Cardiac fibroblast (primary cell): ENCODE measurements around the gene PTTG1IP.

ENCODE experiments used
- DNase-seq, 2 donors: peaks; one replicate each; pipeline versions ENCODE4 v3.0.0 to v3.0.0-alpha.2; 2010; ENCODE audit warnings: low read depth in 2 of 2
- H3K4me3 ChIP-seq, 2 donors: replicated peaks in 1 of 2; 1 replicate in 1 of 2; 2 replicates in 1 of 2; pipeline ENCODE4 v1.5.1; 2011; ENCODE audit warnings: low read depth in 2 of 2, low read length in 2 of 2, mild to moderate bottlenecking in 2 of 2, moderate library complexity in 1 of 2
- TF ChIP-seq, protein P1 (sequence below): IDR thresholded peaks from one replicate; pipeline ENCODE4 v1.5.1; 2011; ENCODE audit warnings: low read depth, mild to moderate bottlenecking, low read length, inconsistent platforms

The PTTG1IP gene

DNA sequence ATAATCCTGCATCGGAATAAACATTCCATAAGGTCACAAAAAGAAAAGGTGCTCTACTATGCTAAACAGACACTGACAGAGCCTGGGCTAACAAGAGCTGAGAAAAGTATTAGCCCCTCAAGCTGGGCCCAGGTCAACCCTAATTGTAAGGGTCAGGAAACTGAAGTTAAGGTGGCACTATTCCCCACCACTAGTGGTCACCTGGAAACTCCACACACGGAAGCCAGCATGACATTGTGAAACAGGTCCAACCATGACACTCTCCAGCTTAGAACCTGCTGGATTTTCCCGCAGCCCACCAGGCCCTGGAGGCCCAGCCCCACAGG is 1.2 kb downstream of the PTTG1IP start:
- TF ChIP-seq, protein P1, sequence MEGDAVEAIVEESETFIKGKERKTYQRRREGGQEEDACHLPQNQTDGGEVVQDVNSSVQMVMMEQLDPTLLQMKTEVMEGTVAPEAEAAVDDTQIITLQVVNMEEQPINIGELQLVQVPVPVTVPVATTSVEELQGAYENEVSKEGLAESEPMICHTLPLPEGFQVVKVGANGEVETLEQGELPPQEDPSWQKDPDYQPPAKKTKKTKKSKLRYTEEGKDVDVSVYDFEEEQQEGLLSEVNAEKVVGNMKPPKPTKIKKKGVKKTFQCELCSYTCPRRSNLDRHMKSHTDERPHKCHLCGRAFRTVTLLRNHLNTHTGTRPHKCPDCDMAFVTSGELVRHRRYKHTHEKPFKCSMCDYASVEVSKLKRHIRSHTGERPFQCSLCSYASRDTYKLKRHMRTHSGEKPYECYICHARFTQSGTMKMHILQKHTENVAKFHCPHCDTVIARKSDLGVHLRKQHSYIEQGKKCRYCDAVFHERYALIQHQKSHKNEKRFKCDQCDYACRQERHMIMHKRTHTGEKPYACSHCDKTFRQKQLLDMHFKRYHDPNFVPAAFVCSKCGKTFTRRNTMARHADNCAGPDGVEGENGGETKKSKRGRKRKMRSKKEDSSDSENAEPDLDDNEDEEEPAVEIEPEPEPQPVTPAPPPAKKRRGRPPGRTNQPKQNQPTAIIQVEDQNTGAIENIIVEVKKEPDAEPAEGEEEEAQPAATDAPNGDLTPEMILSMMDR, result no peak
- no peak for DNase-seq
- peak overlapping the region; percentile 82 to 90 for H3K4me3 ChIP-seq

DNA sequence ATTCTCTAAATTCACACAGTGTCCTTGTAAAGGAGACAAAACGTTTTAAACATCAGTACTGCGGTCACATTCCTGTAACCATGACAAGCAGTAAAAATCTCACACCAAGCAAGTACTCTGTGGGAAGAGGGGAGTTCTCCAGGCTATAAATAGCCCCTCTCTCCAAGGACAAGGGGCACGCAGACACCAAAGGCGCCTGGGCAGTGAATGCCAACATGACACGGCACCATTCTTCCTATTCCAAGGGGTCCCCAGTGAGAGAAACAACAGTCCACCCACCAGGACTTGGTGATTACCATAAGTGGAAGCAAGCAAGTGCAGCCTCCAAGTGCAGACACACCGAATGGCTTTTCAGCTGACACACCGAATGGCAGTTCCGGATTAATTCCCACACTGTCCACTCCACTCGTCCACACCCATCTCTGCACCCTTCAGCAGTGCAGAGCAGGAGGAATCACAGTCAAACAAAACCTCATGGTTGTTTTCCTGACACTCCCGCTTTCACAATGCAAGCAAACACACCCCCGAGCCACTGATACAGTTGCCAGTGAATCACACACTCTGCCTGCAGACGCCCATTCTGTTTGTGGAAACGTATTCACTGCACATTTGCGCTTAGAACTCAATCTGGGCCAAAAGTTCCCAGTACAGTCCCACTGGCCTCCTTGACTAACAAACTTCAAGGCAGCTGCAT is 1.8 kb downstream of the PTTG1IP start:
- H3K4me3 ChIP-seq, result peak overlapping the region; percentile 82 to 90
- TF ChIP-seq, protein P1, result no peak
- DNase-seq, result peak; percentile 83 to 91

DNA sequence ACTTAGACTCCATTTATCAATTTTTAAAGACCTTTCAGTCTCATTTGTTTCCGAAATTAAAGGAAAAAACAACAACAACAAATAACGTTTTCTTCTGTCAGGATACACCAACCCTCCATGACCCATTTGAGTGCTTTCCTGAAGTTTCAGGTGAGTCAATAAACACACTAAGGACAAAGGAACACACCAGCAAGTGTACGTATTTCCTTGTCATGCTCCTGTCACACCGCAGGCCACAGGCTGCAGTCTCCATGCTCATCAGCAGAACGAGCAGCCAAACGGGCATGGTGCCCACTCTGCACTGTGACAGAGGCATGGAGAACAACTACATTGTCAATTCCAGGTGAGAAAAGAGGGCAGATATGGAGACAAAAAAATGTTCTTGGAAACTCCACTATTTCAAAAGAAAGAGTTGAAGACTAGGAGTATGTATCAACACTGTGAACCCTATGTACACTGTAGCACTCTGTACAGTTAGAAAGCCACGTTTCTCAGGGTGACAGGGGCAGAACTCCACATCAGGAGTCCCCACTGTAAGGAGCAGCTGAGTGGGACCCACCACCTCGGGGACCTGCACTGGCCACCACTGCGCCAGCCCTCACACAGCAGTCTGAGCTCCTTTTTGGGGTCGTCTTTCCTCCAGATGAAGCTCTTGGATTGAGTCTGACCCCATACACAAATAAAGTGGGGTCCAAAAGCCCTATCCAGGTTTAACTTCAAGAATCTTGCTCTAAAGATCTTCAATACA is 2.6 kb downstream of the PTTG1IP start:
- H3K4me3 ChIP-seq, result peak overlapping the region in 1 of 2 donors; percentile 90
- TF ChIP-seq, protein P1, result no peak
- peak in 1 of 2 donors; percentile 22 for DNase-seq

DNA sequence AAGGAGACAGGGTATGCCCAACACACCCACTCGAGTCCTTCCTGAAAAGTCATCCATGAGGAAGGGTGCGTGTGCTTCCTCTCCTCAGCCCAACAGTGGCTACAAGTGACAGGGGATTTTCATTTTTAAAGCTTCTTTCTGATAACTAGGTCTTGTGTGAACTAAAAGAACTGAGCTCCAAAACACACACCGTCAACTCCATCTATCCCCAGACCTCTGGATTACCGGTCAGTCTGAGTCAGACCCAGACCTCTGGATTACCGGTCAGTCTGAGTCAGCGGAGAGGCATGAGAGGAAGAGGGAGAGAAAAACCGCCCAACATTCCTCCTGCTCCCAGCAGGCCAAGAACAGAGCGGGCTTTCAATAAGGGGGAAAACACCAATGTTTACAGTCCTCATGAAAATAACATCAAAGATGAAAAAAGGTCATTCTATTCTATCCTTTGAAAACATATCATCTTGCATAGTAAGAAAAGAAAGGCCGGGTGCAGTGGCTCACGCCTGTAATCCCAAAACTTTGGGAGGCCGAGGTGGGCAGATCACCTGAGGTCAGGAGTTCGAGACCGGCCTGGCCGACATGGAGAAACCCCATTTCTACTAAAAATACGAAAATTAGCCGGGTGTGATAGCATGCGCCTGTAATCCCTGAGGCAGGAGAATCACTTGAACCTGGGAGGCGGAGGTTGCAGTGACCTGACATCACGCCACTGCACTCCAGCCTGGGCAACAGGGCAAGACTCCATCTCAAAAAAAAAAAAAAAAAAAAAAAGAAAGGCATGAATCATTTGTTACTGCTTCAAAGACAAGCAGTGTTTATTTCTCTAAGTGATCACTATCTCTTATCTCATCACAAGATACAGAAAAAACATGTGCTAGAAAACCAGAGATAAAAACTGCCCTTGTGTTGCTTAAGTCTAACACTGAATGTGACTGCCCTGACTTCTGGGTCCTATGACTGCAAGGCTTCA is 3.4 kb downstream of the PTTG1IP start:
- TF ChIP-seq, protein P1, result no peak
- H3K4me3 ChIP-seq, result peak overlapping the region in 1 of 2 donors; percentile 90
- DNase-seq, result peak; percentile 94 to 97

DNA sequence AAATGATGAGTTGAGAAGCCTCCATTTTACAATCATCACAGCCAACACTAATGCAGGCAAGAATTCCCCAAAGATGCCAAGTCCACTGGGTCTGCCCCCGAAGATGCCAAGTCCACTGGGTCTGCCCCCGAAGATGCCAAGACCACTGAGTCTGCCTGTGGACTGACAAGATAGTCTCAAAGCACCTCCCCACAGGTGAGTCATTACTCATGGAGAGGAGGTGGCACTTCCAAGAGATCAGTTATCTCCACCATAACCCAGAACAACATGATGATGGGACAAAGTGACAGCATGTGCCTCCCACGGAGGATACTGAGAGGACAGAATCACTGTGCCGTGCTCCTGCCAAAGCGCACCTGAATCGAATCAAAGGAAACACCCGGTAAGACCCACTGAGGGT is 4.8 kb downstream of the PTTG1IP start:
- DNase-seq, result no peak
- H3K4me3 ChIP-seq, result no peak overlapping the region
- TF ChIP-seq, protein P1, result no peak

DNA sequence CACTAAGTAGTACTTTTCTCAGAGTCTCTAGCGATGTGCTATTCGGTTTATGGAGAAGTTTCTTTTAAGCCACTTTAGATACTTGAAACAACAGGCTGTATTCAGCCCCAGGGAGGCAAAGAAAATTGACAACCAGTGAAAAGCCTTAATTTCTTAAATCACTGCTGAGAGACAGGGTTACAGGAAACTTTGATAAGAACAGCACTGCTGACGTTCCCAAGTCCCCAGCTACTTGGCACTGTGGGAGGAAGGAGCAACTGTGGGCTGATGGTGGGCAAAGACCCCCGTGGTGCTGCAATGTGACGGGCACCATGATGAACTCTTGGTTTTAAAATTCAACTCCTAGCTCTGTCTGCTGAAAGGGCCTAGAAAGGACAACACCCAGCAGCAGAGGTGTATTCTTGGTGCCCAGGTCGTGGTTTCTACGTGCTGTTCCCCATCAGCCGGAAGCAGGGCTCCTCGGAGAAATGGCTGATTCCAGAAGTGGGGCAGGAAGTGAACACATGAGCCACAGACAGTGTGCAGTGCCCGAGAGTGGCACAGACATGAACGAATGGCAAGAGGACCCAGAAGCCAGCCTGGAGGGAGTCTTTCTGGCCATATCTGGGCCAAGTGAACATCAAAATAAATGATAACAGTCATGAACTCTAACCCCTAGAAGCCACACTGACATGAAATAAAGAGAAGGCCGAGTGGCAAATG is 5.3 kb downstream of the PTTG1IP start:
- TF ChIP-seq, protein P1, result no peak
- H3K4me3 ChIP-seq, result no peak overlapping the region
- DNase-seq, result peak in 1 of 2 donors; percentile 8
